Glutamatergic neuron (in vitro differentiated cells): ENCODE measurements around the gene FOXO3. TPM values are rescaled to one million over a fixed set of nuclear protein-coding genes. Genes with fewer than 3 reads are reported as not detected.

ENCODE experiments used
- DNase-seq: peaks from one replicate; pipeline ENCODE4 v3.0.0; 2022
- H3K27ac Mint-ChIP-seq: one replicate; pipeline ENCODE4 v1.8.0; 2020; ENCODE audit warnings: mild to moderate bottlenecking, mixed read lengths, inconsistent platforms; ENCODE audit not compliant: unreplicated experiment
- H3K27me3 Mint-ChIP-seq: one replicate; pipeline ENCODE4 v1.8.0; 2020; ENCODE audit warnings: mild to moderate bottlenecking, moderate library complexity, mixed read lengths, inconsistent platforms; ENCODE audit not compliant: unreplicated experiment
- H3K36me3 Mint-ChIP-seq: one replicate; pipeline ENCODE4 v1.8.0; 2020; ENCODE audit warnings: mild to moderate bottlenecking, mixed read lengths, inconsistent platforms; ENCODE audit not compliant: unreplicated experiment
- H3K4me1 Mint-ChIP-seq: one replicate; pipeline ENCODE4 v1.8.0; 2020; ENCODE audit warnings: mild to moderate bottlenecking, low read depth, mixed read lengths, inconsistent platforms; ENCODE audit not compliant: unreplicated experiment
- H3K4me3 Mint-ChIP-seq: one replicate; pipeline ENCODE4 v1.8.0; 2020; ENCODE audit warnings: mild to moderate bottlenecking, mixed read lengths, inconsistent platforms; ENCODE audit not compliant: unreplicated experiment
- H3K9me3 Mint-ChIP-seq: one replicate; pipeline ENCODE4 v1.8.0; 2020; ENCODE audit warnings: mild to moderate bottlenecking, moderate library complexity, mixed read lengths, inconsistent platforms; ENCODE audit not compliant: unreplicated experiment
- total RNA-seq: library from RNA; stranded (reverse); fragmentation: NEBNext Ultra II Directional; extraction: Animal tissue kit (Norgen Biotek cat#: 25700); gene quantifications from one replicate; pipeline ENCODE4 v1.2.1, GENCODE V29; 2021; ENCODE audit not compliant: unreplicated experiment
- TF ChIP-seq, protein P1 (sequence below): fragments of 200-600 bp; sonication (generic); IDR thresholded peaks from one replicate; pipeline ENCODE4 v1.5.0; 2021; ENCODE audit not compliant: partially characterized antibody, unreplicated experiment

Gene FOXO3
- total RNA-seq, 1 donor from 2014 or later, result 30.3 TPM

DNA sequence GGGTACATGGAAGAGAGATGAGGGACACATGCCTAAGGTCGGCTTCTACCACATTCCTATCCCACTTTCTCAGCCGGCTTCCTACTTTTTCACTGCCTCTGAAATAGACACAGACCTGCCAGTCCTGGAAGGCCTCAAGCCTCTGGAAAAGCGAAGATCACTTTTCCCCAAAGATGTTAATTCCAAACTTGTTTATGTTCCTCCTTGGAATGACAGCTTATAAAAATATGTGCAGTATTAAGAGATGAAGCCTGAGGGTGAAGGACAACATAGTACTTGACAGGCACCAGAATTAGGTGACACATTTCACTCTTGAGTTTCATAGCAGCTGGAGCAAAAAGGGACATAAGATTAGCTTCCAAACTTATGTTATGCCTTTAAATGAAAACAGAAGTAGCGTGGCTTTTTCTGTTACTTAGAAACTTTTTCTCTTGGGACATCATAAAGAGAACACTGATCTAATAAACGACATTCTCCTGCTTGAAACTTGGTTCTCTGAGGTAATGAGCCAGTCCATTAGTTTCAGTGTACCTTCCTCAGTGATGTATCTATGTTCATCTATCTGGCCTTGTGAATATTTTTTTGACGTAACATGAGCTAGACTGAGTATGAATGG, 25.3 kb downstream of the FOXO3 start:
- H3K36me3 Mint-ChIP-seq, result no peaks in the 10 kb centered on the region
- H3K9me3 Mint-ChIP-seq, result no peaks in the 10 kb centered on the region
- no peak overlapping the region for H3K27ac Mint-ChIP-seq
- TF ChIP-seq, protein P1, sequence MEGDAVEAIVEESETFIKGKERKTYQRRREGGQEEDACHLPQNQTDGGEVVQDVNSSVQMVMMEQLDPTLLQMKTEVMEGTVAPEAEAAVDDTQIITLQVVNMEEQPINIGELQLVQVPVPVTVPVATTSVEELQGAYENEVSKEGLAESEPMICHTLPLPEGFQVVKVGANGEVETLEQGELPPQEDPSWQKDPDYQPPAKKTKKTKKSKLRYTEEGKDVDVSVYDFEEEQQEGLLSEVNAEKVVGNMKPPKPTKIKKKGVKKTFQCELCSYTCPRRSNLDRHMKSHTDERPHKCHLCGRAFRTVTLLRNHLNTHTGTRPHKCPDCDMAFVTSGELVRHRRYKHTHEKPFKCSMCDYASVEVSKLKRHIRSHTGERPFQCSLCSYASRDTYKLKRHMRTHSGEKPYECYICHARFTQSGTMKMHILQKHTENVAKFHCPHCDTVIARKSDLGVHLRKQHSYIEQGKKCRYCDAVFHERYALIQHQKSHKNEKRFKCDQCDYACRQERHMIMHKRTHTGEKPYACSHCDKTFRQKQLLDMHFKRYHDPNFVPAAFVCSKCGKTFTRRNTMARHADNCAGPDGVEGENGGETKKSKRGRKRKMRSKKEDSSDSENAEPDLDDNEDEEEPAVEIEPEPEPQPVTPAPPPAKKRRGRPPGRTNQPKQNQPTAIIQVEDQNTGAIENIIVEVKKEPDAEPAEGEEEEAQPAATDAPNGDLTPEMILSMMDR, result no peak
- peaks cover 18% of the 10 kb centered on the region for H3K4me1 Mint-ChIP-seq
- no peak overlapping the region for H3K4me3 Mint-ChIP-seq
- no peak for DNase-seq
- H3K27me3 Mint-ChIP-seq, result no peaks in the 10 kb centered on the region

DNA sequence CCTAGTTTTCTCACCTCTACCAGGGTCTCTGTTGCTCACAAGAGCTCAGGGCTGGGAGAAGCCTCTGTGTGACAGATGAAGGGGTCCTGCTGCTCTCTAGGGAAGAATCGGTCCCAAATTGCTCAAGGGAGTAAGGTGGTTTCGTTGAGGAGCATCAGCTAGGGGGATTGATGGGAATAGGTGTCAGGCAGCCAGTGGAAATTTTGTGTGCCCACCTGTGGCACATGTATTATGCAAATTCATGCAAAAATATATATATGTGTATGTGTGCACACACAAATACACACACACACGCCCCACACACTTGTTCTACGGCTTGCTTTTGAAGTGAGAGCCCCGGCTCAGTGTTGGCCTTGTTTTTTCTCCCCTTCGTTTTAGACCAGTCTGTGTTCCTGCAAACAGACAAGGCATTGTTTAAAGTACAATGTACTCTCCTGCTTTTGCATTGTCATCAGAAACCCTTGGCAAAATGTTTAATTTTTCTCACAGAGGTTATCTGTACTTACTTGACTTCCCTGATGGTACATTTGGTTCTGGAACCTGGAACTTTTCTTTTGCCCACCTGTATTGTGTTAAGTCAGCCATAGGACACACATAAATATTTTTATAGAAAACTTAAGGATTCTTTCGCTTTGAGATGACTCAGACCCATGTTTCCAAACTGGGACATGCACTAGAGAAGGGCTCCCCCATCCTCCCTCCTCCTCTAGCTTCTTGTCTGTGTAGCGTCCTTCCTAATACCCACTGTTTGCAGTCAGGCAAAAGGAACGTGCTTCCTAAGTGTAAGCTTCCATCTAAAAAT, 26.7 kb downstream of the FOXO3 start:
- TF ChIP-seq, protein P1, result no peak

DNA sequence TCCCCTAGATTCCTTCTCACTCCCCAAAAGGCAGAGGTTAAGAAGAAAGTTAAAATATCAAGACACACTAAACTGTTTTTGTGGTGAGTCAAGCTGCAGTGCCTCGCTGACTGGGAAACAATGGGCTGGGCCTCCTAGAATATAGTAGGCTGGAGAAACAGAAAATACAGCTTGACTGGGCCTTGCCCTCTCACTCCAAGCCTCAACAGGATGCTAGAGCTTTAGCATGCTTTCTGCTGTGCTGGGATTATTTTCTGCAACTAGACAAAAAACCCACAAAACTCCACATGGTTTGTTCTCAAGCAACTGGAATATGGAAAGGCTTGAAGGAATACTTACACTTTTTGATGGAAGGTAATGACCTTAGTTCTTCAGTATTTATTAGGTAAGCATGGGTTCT, 27.9 kb downstream of the FOXO3 start:
- no peaks in the 10 kb centered on the region for H3K9me3 Mint-ChIP-seq
- H3K4me1 Mint-ChIP-seq, result peaks cover 22% of the 10 kb centered on the region
- DNase-seq, result no peak
- H3K4me3 Mint-ChIP-seq, result no peak overlapping the region
- H3K36me3 Mint-ChIP-seq, result no peaks in the 10 kb centered on the region
- TF ChIP-seq, protein P1, result no peak
- no peak overlapping the region for H3K27ac Mint-ChIP-seq
- no peaks in the 10 kb centered on the region for H3K27me3 Mint-ChIP-seq

More for the DNA sequence above, 26.7 kb downstream of the FOXO3 start:
- no peaks in the 10 kb centered on the region for H3K36me3 Mint-ChIP-seq
- DNase-seq, result no peak
- no peaks in the 10 kb centered on the region for H3K9me3 Mint-ChIP-seq
- no peaks in the 10 kb centered on the region for H3K27me3 Mint-ChIP-seq
- H3K27ac Mint-ChIP-seq, result no peak overlapping the region
- H3K4me1 Mint-ChIP-seq, result peaks cover 19% of the 10 kb centered on the region
- no peak overlapping the region for H3K4me3 Mint-ChIP-seq

DNA sequence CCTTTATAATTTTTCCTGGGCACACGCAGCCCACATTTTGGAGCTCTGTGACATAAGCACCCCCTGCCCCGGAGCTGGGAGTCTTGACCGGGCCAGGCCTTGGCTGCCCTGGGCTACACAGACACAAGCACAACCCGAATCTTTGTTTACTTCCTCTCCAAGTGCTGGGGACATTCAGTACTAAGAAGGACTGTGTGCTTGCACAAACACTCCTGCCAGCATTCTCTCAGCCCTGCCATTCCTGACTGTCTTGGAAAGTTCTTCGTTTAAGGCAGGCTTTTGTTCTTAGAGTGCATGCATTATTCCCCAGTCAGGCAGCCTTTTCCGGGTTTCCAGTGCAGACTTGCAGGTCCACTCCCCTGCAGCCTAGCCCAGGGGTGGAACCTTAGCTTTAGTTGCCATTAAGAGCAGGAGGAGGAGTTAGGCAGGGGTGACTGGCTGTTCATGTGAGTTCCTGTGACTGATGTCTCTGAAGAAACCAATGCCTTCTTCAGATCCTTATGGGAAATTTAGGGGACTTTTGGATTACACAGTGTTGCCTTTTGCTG, 28.6 kb downstream of the FOXO3 start:
- Mint-ChIP-seq H3K36me3 (no peaks in the 10 kb centered on the region), H3K4me3 (no peak overlapping the region), H3K27me3 (no peaks in the 10 kb centered on the region), H3K9me3 (no peaks in the 10 kb centered on the region), H3K4me1 (peaks cover 22% of the 10 kb centered on the region), H3K27ac (no peak overlapping the region)
- TF ChIP-seq, protein P1, result no peak
- DNase-seq, result peak; percentile 28
